HepG2 (cell line): ENCODE measurements around the gene BAHCC1. TPM values are rescaled to one million over a fixed set of nuclear protein-coding genes. Genes with fewer than 3 reads are reported as not detected.

Experiments used
- ARID4A ChIP-seq: sonication (generic); formaldehyde crosslinking; IDR thresholded peaks from 2 replicates; pipeline ENCODE4 v1.5.0; 2020; ENCODE audit warnings: mild to moderate bottlenecking, missing genetic modification reagents, borderline replicate concordance
- HNF1A ChIP-seq, 2 experiments: sonication (generic) in 1 of 2; formaldehyde crosslinking in 1 of 2; IDR thresholded peaks; 2 replicates each; pipeline versions ENCODE4 v1.4.0 to v1.6.1; 2016 to 2020; ENCODE audit warnings: borderline replicate concordance in 1 of 2, low read depth in 1 of 2, mild to moderate bottlenecking in 1 of 2, missing genetic modification reagents in 1 of 2
- NR3C1 ChIP-seq: sonication (generic); formaldehyde crosslinking; IDR thresholded peaks from 2 replicates; pipeline ENCODE4 v1.4.0; 2020; ENCODE audit warnings: missing genetic modification reagents
- TRIM22 ChIP-seq: fragments of 450-650 bp; IDR thresholded peaks from 2 replicates; pipeline ENCODE4 v1.6.1; 2017
- YEATS2 ChIP-seq: sonication (generic); formaldehyde crosslinking; IDR thresholded peaks from 2 replicates; pipeline ENCODE4 v1.4.0; 2020; ENCODE audit warnings: missing genetic modification reagents, borderline replicate concordance
- ZBTB2 ChIP-seq: sonication (generic); formaldehyde crosslinking; IDR thresholded peaks from 2 replicates; pipeline ENCODE4 v1.8.0; 2022; ENCODE audit warnings: low read depth, missing genetic modification reagents
- ZGPAT ChIP-seq: IDR thresholded peaks from 2 replicates; pipeline ENCODE4 v1.6.1; 2016; ENCODE audit warnings: mild to moderate bottlenecking
- ZNF275 ChIP-seq: sonication (generic); formaldehyde crosslinking; IDR thresholded peaks from 2 replicates; pipeline ENCODE4 v1.8.0; 2022; ENCODE audit warnings: missing genetic modification reagents, mild to moderate bottlenecking, inconsistent platforms, borderline replicate concordance
- ZNF276 ChIP-seq: sonication (generic); formaldehyde crosslinking; IDR thresholded peaks from 2 replicates; pipeline ENCODE4 v1.4.0; 2020; ENCODE audit warnings: mild to moderate bottlenecking, low read depth, missing genetic modification reagents
- polyA plus RNA-seq, 8 experiments: library from polyadenylated mRNA; depleted of rRNA in 3 of 8; stranded (reverse) in 7 of 8; unstranded in 1 of 8; fragments of >200 nt; fragmentation: Illumina TruSeq in 4 of 8; extraction: Trizol in 4 of 8; gene quantifications; 2 replicates each; pipeline versions ENCODE4 v1.2.1 to v1.2.3, GENCODE V29; 2011 to 2016; ENCODE audit warnings: low read depth in 4 of 8, missing spikeins in 1 of 8, mixed read lengths in 1 of 8; ENCODE audit not compliant: insufficient read depth in 1 of 8
- total RNA-seq, 5 experiments: library from RNA; depleted of rRNA; stranded (reverse); fragments of >200 nt; fragmentation: Illumina TruSeq; extraction: Trizol; gene quantifications; 2 replicates each; pipeline ENCODE4 v1.2.3, GENCODE V29; 2016; ENCODE audit warnings: low read depth in 1 of 5

BAHCC1 gene
- total and polyA plus RNA-seq, 2 of the 13 experiments (the other 11 are each of a cell fraction or from before 2014, with no cell fraction given) = 1.4 to 1.7 TPM

- TF ChIP-seq ARID4A = no peak
- no peak for TF ChIP-seq TRIM22
- TF ChIP-seq ZBTB2 (CRISPR knock-in tag) = 0 out of 2 replicates have a peak, but pooled peaks have one; percentile 1
- no peak for TF ChIP-seq YEATS2 (CRISPR knock-in tag)
- no peak for TF ChIP-seq HNF1A (IDR thresholded peaks at IDR 0.05; ENCODE audit: low read depth)
- no peak for TF ChIP-seq HNF1A (CRISPR knock-in tag; IDR thresholded peaks at IDR 0.05; ENCODE audit: borderline replicate concordance)
- no peak for TF ChIP-seq NR3C1 (CRISPR knock-in tag)
- peak; percentile 31; the same call in 1 of the 2 replicates for TF ChIP-seq ZNF276 (CRISPR knock-in tag)
- no peak for TF ChIP-seq ZGPAT (CRISPR knock-in tag)
- TF ChIP-seq ZNF275 (CRISPR knock-in tag) = no peak
Observed at GRCh38 chr17:81392909-81393654, 2.2 kb upstream of the BAHCC1 start (continued).
